GM19455 (cell line): ENCODE data around the gene STXBP4.

Experiments used
- ATAC-seq: cut with Tn5 transposase; IDR thresholded peaks from one replicate; pipeline ENCODE4 v1.9.1; 2021; ENCODE audit not compliant: unreplicated experiment

The STXBP4 gene

DNA sequence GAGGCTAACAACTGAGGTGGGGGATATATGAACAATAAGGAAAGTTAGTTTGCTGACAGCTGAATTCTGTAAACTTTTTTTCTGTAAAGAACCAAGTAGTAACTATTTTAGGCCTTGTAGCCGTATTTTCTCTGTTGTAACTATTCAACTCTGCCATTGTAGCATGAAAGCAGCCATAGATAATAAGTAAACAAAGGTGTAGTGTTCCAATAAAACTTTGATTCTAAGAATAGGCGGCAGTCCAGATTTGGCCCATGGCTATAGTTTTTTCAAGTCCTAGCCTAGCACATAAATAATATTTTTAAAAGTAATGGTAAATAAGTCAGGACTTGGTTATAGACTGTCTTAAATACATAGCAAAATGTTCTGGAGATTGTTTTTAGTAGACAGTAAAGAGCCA is 142.0 kb downstream of the STXBP4 start:
- no peak for ATAC-seq

DNA sequence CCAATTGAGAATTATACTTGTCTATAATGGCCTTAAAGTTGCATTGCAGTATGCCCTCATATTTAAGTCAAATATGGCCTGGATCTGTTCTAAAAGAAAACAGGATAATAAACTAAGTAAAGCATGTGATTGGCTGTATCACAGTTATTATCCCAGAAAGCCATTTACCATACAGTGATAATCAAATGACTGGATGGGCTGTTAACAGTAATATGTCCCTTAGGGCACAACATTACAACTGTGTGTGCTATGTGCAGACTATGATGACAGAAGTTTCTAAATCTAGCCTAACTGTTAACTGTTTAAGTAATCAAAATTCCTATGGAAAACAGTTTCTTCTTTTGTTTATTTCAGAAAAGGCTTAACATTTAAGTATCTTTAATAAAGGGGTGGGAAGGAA is 145.7 kb downstream of the STXBP4 start:
- ATAC-seq: no peak

DNA sequence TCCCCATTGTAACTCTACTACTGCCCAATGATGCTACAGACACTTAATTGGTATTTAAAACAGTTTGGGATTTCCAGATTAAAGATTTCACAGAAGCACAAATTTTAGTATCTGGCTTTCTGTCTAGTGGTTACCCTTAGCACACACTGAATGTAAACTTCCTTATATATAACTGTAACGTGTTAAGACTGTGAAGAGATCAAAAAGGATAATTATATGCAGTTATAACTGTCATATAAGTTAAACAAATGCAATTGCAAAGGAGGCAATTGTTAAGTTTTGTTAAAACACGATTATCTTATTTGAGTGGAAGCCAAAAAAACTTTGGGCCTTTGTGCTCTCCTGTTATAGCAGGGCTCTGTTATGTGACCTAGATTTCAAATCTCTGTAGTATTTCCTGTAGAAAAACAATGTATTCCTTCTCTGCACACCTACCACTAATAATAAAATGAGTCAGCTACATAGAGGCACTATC is 147.9 kb downstream of the STXBP4 start:
- no peak for ATAC-seq

DNA sequence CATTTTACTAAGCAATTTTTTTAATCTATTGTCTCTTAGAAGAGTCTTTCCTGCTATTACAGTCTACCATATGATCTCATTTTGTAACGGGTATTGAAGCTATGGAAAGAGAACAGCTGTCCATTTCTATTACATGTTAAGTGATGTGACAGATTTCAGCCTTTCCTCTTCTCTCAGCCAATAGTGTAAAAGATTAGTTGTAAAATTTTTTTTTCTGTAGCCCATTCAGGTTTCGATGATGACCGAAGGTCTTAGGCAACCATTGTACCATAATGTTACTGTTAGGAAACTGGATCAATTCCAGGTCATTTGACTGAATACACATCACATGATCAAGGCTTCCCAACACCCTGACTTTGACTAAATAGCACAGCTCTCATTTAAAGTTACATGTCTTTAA is 148.6 kb downstream of the STXBP4 start:
- ATAC-seq: no peak

DNA sequence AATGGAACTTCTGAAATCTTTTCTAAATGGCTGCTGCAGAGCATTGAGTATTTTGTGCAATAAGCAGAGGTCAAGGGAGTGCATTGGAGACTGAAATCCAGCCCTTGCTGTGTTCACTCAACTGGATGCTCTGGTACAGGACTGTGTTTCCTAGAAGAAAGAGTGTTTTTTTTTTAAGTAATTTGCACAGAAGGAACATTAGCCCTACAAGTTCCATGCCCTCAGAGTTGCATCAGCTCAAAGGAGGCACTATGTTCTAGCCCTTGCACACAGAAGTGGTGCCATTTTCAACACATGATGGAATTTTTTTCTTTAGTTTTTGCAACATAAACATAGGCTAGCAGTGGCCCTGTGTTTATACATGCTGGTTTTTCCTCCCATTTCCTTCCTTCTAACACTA is 152.1 kb downstream of the STXBP4 start:
- no peak for ATAC-seq

DNA sequence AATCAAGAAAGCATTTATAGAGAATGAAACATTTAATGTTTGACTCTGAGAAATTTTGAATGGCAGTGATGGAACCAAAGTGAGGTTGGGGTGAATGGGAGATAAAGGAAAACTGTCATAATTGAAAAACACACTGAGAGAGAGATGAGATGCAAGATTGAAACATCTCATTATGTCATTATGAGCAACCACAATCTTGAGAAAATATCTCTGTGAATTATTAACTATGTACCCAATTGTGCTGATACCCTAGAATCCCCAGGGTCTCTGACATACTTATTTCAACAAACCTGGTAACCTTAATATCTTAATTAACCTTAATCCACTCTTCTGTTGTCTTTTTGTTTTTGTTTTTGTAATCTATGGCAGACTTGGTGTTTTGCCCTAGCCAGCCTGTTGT is 152.7 kb downstream of the STXBP4 start:
- no peak for ATAC-seq

DNA sequence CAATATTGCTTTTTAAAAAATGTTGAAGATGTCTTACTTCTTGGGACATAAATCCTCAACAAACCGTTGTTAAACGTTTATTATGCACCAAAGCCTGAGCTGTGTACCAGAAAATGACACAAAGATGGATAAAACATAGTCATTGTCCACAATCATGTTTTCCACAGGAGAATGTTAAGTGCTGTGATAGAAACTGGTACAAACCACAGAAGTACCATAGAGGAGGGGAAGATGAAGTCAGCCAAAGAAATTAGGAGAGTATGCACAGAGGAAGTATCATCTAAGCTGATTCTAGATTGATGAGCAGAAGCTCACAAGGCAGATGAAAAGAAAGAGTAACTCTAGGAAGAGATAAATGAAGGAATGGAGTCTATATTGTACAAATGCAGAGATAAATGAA is 153.5 kb downstream of the STXBP4 start:
- no peak for ATAC-seq

DNA sequence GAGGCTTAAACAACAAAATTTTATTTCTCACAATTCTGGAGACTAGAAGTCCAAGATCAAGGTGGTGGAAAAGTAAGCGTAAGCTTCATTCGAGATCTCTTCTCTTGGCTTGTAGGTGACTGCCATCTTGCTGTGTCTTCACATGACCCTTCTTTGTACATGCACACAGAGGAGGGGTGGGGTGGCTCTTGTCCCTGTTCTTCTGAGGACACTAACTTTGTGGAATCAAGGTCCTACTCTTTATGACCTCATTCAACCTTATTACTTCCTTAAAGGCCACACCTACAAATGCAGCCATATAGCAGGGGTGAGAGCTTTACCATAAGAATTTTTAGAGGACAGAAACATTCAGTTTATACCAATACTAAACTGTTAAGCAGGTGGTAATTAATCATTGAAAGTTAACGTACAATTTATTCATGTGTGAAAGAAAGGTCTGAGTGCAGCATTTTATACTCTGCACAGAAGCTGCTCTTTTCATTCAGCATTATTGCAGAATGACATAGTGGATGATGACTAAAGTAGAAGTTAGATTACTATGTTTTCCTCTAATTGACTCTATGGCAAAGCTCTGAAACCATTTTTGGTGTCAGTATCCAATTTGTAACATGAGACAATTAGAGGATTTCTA is 156.3 kb downstream of the STXBP4 start:
- no peak for ATAC-seq

DNA sequence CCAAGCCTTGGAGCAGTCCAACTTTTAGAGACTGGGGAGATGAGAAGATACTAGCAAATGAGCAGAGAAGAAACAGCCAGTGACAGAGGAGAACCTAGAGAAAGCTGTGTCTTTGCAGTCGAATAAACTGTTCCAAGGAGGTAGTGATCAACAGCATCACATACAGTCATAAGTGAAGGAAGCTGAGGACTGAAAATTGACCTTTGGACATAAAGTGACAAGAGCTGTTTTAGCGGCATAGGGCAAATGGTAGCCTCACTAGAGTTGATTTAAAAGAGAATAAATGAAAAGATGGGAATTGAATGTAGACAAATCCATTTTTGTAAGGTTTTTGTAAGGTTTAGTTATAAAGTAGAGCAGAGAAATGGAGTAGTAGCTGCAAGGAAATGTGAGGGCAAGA is 165.0 kb downstream of the STXBP4 start:
- ATAC-seq: no peak

DNA sequence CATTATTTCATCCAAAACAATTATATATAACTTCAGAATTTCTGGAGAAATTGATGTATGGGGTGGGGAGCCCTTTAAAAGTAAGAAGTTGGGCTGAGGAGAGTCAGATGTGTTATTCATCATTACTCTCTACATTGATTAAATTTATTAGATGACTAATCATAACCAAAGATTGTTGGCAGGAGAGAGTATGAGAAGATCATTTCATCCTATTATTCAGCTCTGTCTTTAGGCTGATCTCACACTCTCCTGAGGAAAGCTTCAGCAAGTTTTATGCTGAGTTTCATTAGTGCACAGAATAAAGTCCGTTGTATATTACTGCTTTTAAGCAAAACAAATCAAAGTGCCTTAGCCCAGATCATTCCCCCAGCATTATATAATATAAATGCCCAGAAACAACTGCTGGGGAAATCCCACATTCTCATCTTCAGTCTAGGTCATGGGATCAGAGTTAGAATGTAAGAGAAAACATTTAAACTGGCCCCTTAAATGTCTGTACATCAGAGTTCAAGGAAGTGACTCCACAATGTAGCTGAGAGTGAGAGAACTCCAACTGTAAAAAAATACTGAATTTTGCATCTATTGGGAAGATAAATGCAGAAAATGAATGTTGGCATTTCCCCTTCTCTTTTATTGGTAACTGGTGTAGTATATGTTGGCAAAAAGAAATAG is 166.1 kb downstream of the STXBP4 start:
- ATAC-seq: no peak

DNA sequence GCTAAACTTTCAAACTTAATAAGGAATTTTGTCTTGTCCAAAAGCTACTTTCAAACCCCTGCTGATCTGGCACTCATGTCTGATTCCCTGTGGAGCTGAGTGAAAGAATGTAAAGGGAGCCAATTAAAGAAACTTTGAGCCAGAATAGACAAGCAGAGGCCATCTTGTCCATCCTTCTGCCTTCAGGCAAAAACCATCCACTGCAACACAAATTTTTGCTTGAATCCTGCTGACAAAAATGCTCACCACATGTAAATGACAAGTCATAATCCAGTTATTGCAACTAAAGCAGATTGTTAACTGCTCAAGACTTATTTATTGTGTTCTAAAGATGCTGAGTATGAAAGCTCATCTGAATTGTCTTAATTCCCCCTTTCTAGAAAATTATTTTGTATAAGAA is 172.2 kb downstream of the STXBP4 start:
- no peak for ATAC-seq

DNA sequence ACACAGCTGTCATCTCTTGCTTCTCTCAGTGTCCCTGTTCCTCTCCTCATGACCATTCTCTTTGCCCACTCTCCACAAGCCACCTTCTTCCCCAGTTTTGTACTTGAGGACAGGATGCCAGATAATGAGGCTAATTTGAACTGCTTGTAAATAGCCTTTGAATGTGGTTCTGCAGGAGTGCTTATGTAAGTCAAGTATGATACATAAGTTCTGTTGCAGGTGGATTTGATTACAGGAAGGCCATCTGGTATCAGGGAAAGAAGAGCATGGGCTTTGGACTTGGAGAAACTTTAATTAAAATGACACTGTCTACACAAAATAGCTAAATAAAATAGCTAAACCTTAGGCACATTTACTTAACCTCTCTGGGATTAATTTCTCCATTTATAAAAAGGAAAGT is 176.0 kb downstream of the STXBP4 start:
- ATAC-seq: no peak

DNA sequence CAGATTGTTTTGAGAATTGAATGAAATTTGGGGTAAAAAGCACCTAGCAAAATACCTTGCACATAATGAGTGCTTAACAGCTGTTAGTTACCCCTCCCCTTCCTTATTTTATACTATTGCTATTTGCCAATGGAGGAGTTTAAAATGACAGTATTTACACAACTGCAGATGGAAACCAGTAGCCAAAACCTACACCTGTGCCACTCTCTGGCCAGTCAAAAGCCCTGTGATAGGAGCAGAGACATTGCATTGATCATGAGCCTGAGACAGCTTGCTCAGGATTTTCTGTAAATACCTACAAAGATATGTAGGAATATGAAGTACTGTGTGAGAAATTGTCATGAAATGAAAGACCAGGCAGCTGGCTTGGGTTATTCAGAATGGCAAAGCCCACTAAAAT is 180.9 kb downstream of the STXBP4 start:
- no peak for ATAC-seq

DNA sequence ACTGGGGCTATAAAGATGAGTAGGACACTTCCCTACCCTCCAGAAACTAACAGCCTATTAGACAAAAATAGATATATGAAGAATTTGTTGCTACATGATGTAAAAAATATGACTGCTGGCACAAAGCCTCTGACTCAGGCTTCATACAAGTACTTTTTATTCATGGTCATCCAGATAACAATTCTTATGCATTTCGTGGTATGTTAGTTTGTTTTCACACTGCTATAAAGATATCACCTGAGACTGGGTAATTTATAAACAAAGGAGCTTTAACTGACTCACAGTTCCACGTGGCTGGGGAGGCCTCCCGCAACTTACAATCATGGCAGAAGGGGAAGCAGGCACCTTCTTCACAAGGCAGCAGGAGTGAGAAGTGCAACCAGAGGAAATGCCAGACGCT is 183.7 kb downstream of the STXBP4 start:
- no peak for ATAC-seq

DNA sequence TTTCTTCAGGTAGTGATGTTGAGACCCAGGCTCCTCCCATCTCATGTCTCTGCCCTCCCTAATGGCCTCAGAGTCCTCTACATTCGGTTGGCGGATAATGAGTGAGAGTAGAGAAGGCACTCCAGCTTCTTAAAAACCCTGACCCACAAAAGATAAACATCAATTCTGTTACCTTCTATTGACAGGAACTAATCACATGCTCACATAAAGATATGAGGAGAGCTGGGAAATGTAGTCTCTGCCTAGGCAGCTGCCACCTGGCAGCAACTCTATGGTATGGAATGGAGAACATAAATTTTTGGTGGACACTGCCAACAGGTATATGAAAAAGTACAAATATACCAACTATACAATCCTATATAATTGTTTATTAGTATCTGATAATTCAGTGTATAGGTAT is 185.5 kb downstream of the STXBP4 start:
- ATAC-seq: no peak

DNA sequence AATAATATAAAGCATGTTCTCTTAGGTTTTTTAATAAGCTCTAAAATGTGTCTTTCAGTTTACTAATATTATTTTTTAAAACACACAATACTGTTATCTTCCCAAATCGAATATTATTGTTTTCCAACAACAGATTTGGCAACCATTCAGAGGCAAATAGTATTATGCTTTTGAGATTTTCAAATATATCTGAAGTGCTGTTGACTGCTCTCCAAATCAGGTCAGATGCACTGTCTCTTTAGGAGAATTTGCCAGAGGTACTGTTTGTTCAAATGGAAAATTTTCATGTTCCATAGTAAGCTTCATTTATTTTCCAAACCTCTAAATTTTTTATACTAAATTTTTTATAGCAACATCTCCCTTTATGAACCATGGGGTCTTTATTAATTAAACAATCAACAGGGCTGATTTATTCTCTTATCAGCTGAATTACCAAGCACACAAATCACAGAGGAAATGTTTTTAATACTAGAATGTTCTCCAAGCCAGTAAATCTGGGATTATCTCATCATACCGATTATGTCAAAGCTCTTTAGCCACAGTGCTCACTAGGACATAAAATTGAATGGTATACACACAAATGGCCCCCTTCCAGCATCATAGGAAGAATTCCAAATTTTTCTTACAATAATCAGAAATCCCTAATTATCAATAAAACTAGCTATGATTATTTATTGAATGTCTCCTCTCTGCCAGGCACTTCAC is 187.4 kb downstream of the STXBP4 start:
- ATAC-seq: no peak

DNA sequence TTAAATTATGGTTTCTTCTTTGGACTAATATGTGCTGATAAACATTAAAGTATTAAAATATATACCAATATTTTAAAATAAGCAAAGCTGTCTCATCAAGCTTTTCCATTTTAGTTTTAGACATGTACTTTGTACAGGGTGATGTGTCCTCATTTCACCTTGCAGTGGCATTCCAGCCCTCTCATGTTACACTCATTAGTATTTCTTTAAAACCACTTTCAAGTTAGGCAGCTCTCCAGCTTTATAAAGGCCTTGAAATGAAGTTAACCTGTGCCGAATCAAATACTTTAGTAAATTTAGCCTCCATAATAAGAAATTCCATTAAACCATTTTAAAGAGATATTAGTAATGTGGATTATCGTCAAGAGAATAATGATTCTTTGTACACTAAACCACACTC is 188.6 kb downstream of the STXBP4 start:
- ATAC-seq: no peak

DNA sequence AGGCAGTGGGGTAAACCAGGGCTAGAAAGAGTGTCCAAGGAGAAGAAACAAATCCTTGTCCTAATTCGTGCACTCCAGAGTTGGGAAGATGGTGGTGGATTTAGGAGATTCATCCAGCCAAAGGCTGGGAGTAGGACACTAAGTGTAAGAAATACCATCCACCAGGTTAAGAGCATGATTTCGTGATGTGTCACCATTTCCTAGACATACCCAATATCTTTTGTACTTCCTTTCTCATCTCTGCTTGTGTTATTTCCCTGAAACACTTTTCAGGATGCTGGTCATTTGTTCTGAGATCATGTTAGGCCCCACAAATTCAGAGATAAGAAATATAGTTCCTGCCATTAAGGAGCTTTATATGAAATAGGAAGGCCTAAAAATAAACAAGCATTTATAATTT is 189.9 kb downstream of the STXBP4 start:
- ATAC-seq: no peak

DNA sequence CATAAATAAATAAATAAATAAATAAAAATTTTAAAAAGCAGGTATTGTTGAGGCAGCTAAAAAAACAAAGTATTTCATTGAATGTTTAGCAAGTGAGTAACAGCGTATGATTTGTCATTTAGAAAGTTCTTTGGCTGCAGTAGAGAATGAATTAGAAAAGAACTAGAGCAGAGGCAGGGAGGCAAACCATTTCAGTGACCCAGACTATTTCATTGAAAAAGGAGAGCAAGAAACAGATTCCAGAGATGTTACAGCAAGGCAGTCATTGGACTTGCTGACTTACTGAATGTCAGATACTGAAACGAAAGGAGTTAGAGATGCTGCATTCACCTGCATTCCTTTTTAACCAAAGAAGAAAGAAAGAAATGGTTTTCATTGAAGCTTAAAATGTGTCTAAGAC is 190.7 kb downstream of the STXBP4 start:
- no peak for ATAC-seq

DNA sequence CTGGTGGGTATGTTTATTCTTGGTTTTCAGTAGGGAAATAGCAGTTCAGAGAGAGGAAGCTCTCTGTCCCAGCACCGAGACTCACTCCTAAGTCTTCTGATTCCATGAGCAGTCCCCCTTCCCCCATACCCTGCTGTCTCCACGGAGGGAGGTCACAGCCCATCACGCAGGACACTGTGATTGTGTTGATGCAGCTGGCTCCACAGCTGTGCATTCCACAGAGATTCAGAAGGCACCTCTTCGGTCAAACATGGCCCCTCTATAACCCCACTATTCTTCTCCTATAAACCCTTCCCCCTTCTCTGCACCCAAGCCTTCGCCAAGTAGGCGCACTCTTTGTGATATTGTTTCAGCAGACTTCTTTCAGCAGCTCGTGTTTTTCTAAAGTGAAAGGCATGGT is 191.9 kb downstream of the STXBP4 start:
- no peak for ATAC-seq

DNA sequence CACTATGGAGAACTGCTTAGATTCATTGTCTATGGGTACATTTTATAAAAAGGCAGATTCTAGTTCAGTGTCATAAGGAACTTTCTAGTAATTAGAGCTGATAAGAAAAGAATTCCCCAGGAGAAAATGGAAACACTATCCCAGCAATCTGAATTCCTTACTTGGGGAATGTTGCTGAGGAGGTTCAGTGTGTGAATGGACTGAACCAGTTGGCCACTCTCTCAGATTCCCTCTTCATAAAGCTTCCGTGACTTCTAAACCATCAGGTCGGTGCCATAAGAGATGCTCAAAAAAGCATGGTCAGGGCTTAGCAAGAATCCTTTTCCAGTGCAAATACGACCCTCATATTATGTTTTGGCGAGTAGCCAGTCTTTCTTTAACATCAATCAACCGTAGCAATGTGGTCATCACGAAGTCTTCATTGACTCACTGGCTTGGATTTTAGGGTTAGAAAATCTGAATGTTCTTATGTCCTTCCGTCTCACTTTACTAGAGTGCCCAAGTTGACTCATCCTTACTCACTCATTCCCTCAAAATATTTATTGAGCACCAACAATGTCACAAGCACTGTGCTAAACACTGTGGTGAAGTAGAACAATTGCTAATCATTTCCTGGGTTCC is 193.5 kb downstream of the STXBP4 start:
- ATAC-seq: no peak

DNA sequence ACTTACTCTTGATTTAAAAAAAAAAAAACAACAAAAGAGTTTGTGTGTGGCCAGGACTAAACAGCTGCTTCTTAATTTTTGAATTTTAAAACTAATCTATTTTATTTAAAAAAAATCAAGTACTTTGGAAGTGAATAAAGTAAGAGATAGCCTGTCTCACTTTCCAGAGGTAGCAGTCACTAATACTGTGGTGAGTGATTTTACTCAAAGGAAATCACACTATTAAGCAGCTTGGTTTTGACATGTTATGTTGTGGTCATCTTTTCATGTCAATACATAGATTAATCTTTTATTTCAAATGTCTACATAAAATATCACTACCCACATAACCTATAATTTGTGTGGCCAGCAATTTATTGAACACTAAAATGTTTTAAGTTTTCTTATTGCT is 194.0 kb downstream of the STXBP4 start:
- ATAC-seq: no peak
